LNCaP clone FGC (cell line): ENCODE results near the gene BLCAP.
A peak's percentile ranks its signal among the peaks of the same experiment; 100 is the strongest.
"Not testable (repeated sequence)": the region's sequence is repeated elsewhere in the genome, so short reads cannot be mapped to it uniquely, and the experiment has no call there.

Experiments used
- DNase-seq: peaks from one replicate; pipeline ENCODE4 v3.0.0-alpha.2; 2011; ENCODE audit warnings: low read depth
- H3K4me3 ChIP-seq: 2 replicates; pipeline ENCODE4 v1.5.1; 2011; ENCODE audit warnings: mild to moderate bottlenecking, low read depth, low read length, control low read depth
- CTCF ChIP-seq: IDR thresholded peaks from 2 replicates; pipeline ENCODE4 v1.5.1; 2012; ENCODE audit warnings: mild to moderate bottlenecking; ENCODE audit not compliant: control insufficient read depth, insufficient read depth; ENCODE audit errors: extremely low read depth

Gene BLCAP

GRCh38 chr20:37542281-37542680 lies 14.6 kb upstream of the BLCAP start:
- no peak for TF ChIP-seq CTCF
- no peak overlapping the region for H3K4me3 ChIP-seq
- DNase-seq, result peak; percentile 82

DNA sequence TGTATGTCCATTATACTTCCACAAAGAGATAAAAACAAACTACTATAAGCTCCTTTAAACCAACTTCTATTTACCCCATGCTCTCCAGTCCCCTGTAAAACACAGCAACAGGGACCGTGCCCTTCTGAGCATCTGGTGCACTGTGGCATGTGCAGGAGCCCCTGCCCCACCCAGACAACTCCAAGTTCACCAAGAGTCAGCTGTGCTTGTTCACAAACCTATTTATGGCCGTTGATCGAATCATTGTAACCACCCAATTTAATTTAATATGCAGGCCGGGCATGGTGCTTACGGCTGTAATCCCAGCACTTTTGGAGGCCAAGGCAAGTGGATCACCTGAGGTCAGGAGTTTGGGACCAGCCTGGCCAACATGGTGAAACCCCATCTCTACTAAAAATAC lies 13.7 kb upstream of the BLCAP start:
- no peak for DNase-seq
- no peak for TF ChIP-seq CTCF
- H3K4me3 ChIP-seq, result no peak overlapping the region

- not testable (repeated sequence) for H3K4me3 ChIP-seq, DNase-seq
These were observed 13.2 kb upstream of the BLCAP start for GRCh38 chr20:37540838-37541237.

DNA sequence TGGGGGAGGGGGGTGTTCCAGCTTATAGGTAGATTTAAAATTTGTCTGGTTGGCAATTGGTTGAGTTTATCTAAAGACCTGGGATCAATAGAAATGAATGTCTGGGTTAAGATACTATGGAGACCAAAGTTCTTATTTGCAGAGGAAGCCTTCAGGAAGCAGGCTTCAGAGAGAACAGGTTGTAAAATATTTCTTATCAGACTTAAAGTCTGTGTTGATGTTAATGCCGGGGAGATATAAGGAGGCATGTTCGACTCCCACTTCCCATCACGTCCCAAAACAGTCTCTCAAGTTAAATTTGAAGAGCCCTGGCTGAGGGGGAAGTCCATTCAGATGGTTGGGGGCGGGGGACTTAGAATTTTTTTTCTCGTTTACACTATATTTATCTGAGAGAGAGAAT lies 12.3 kb upstream of the BLCAP start:
- TF ChIP-seq CTCF, result no peak
- H3K4me3 ChIP-seq, result no peak overlapping the region
- DNase-seq, result no peak

DNA sequence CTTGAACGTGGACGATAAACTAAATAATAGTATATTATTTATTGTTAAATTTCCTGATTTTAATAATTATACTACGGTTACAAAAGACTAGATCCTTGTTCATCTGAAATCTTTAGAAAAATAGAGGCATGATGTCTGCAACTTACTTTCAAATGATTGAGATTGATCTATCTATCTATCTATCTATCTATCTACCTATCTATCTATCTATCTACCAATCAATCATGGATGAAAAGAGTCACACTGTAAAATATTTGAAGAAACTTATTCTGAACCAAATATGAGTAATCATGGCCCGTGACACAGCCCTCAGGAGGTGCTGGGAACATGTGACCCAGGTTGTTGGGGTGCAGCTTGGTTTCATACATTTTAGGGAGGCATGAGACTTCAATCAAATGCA lies 11.7 kb upstream of the BLCAP start:
- no peak overlapping the region for H3K4me3 ChIP-seq
- DNase-seq, result no peak
- TF ChIP-seq CTCF, result no peak

- no peak overlapping the region for H3K4me3 ChIP-seq
- no peak for DNase-seq
- TF ChIP-seq CTCF, result no peak
These were observed 10.3 kb upstream of the BLCAP start for GRCh38 chr20:37538003-37538402.

DNA sequence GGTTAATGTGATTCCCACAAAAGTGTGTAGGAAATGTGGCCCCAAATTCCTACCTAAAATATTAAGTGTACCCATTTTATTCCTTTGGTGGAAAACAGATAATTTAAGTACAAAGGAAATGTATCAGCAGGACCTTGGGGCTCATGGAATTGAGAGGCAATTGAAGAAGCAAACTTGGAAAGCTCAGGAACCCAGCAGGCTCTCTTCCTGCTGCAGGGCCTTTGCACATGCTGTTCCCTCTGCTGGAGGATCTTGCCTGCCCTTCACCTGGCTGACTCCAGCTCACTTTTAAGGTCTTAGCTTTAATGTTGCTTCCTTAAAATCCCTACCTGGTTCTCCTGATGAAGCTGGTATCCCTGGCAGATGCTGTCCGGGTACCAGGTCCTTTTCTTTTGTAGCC lies 9.8 kb upstream of the BLCAP start:
- DNase-seq, result no peak
- no peak for TF ChIP-seq CTCF
- no peak overlapping the region for H3K4me3 ChIP-seq
